ENCODE data around the gene DHX9. TPM values are rescaled to one million over a fixed set of nuclear protein-coding genes. Genes with fewer than 3 reads are reported as not detected.

The DHX9 gene
- total RNA-seq, 1 experiment from 2014 or later, result 336 TPM

- Histone ChIP-seq H2BK12ac (ENCODE audit: insufficient read length, low read depth, low read length) (no peak overlapping the region), H2AFZ (ENCODE audit: low read length) (no peak overlapping the region), H4K8ac (replicated peaks; ENCODE audit: insufficient read length, low read depth, low read length) (no peak overlapping the region), H3K79me1 (ENCODE audit: insufficient read depth, low read depth, low read length, poor library complexity, severe bottlenecking) (peaks cover 6% of the 10 kb centered on the region), H4K5ac (ENCODE audit: insufficient read length, low read depth, low read length) (no peak overlapping the region), H3K9ac (ENCODE audit: extremely low read depth, insufficient read length, low read length) (no peak overlapping the region), H3K4ac (ENCODE audit: low read depth, low read length) (no peak overlapping the region), H4K20me1 (ENCODE audit: control insufficient read depth, insufficient read depth, insufficient read length) (no peaks in the 10 kb centered on the region), H2BK15ac (ENCODE audit: low read depth, low read length) (no peak overlapping the region), H3T11ph (ENCODE audit: low read length) (no peak overlapping the region), H3K4me1 (ENCODE audit: insufficient read depth, low read length) (no peaks in the 10 kb centered on the region), H2BK5ac (ENCODE audit: insufficient read length, low read length) (no peak overlapping the region), H3K27me3 (ENCODE audit: insufficient read depth, low read length) (no peaks in the 10 kb centered on the region), H3K56ac (ENCODE audit: insufficient read length, low read depth, low read length) (no peak overlapping the region), H3K18ac (ENCODE audit: insufficient read length, low read depth, low read length) (no peak overlapping the region), H3K23me2 (ENCODE audit: insufficient read length, low read depth, low read length, poor library complexity, severe bottlenecking) (no peaks in the 10 kb centered on the region), H4K91ac (ENCODE audit: insufficient read length, low read depth, low read length) (no peak overlapping the region), H2AK5ac (ENCODE audit: insufficient read length, low read length) (no peak overlapping the region), H3K14ac (ENCODE audit: insufficient read depth, low read length) (no peak overlapping the region), H3K9me3 (ENCODE audit: control insufficient read depth, low read depth, low read length) (no peaks in the 10 kb centered on the region), H3K27ac (ENCODE audit: insufficient read length, low read depth, low read length) (no peak overlapping the region), H3K4me2 (ENCODE audit: insufficient read depth, insufficient read length, low read length) (no peak overlapping the region), H3K23ac (ENCODE audit: insufficient read length, low read depth, low read length) (no peak overlapping the region), H3K79me2 (ENCODE audit: insufficient read depth, low read length) (no peaks in the 10 kb centered on the region), H2BK120ac (ENCODE audit: low read depth, low read length, poor library complexity, severe bottlenecking) (no peak overlapping the region), H2BK20ac (ENCODE audit: low read depth, low read length, poor library complexity, severe bottlenecking) (no peak overlapping the region)
- H3K27me3 Mint-ChIP-seq (ENCODE audit: low read depth), result no peaks in the 10 kb centered on the region
- no peak for DNase-seq
- no CpG with 5 or more reads among the region's 4 CpGs for WGBS (ENCODE audit: extremely low coverage, insufficient read length, low lambda C conversion rate)
- peaks cover 73 to 100% (median 94%) of the 10 kb centered on the region in 3 experiments; a peak in 6 of 7 replicates for H3K36me3 Mint-ChIP-seq (ENCODE audit: insufficient read depth in 1 of 3, low read depth in 3 of 3)
- no peak for TF ChIP-seq CTCF (conservative IDR thresholded peaks at IDR 0.05)
- H3K9me3 Mint-ChIP-seq, result no peaks in the 10 kb centered on the region
- H3K4me1 Mint-ChIP-seq, result no peaks in the 10 kb centered on the region
- no peak overlapping the region for H3K27ac Mint-ChIP-seq
- no peak overlapping the region for H3K4me3 Mint-ChIP-seq
Measured at GRCh38 chr1:182860658-182861057, 21.5 kb downstream of the DHX9 start.
